GM19395 (cell line): ENCODE data around the gene ZBTB20.

Source experiments
- ATAC-seq: cut with Tn5 transposase; IDR thresholded peaks from one replicate; pipeline ENCODE4 v1.9.1; 2021; ENCODE audit warnings: mild to moderate bottlenecking, moderate library complexity; ENCODE audit not compliant: unreplicated experiment

ZBTB20 gene

GRCh38 chr3:114941626-114942309 is 205.3 kb downstream of the ZBTB20 start:
- no peak for ATAC-seq

- no peak for ATAC-seq
Measured at GRCh38 chr3:114939920-114940319, 207.2 kb downstream of the ZBTB20 start.

GRCh38 chr3:114933407-114933806 is 213.7 kb downstream of the ZBTB20 start:
- ATAC-seq, result no peak

GRCh38 chr3:114929971-114930732 is 216.9 kb downstream of the ZBTB20 start:
- no peak for ATAC-seq

- ATAC-seq, result no peak
Measured at GRCh38 chr3:114928989-114929640, 218.0 kb downstream of the ZBTB20 start.

GRCh38 chr3:114904633-114905032 is 242.5 kb downstream of the ZBTB20 start:
- ATAC-seq, result peak; percentile 43

- ATAC-seq, result peak; percentile 13
Measured at GRCh38 chr3:114903213-114903612, 243.9 kb downstream of the ZBTB20 start.

GRCh38 chr3:114902691-114903101 is 244.4 kb downstream of the ZBTB20 start:
- peak; percentile 61 for ATAC-seq

GRCh38 chr3:114900908-114901307 is 246.2 kb downstream of the ZBTB20 start:
- ATAC-seq, result no peak

GRCh38 chr3:114899186-114899931 is 247.7 kb downstream of the ZBTB20 start:
- no peak for ATAC-seq

GRCh38 chr3:114896978-114897377 is 250.1 kb downstream of the ZBTB20 start:
- ATAC-seq, result no peak

- no peak for ATAC-seq
Measured at GRCh38 chr3:114893361-114893760, 253.7 kb downstream of the ZBTB20 start.

- ATAC-seq, result no peak
Measured at GRCh38 chr3:114892880-114893279, 254.2 kb downstream of the ZBTB20 start.

- ATAC-seq, result no peak
Measured at GRCh38 chr3:114892131-114892879, 254.8 kb downstream of the ZBTB20 start.

GRCh38 chr3:114887806-114888205 is 259.3 kb downstream of the ZBTB20 start:
- ATAC-seq, result no peak

- ATAC-seq, result no peak
Measured at GRCh38 chr3:114886905-114887304, 260.2 kb downstream of the ZBTB20 start.

GRCh38 chr3:114884213-114884923 is 262.7 kb downstream of the ZBTB20 start:
- ATAC-seq, result peak; percentile 64

GRCh38 chr3:114880078-114880477 is 267.0 kb downstream of the ZBTB20 start:
- no peak for ATAC-seq

GRCh38 chr3:114879059-114880031 is 267.7 kb downstream of the ZBTB20 start:
- peak; percentile 89 for ATAC-seq
